GM21515 (cell line): Measurements from ENCODE around the gene DCTN3.
"Not testable (repeated sequence)": the region's sequence is repeated elsewhere in the genome, so short reads cannot be mapped to it uniquely, and the experiment has no call there.

Source experiments
- ATAC-seq: cut with Tn5 transposase; IDR thresholded peaks from one replicate; pipeline ENCODE4 v1.9.1; 2021; ENCODE audit not compliant: unreplicated experiment

Gene DCTN3

DNA sequence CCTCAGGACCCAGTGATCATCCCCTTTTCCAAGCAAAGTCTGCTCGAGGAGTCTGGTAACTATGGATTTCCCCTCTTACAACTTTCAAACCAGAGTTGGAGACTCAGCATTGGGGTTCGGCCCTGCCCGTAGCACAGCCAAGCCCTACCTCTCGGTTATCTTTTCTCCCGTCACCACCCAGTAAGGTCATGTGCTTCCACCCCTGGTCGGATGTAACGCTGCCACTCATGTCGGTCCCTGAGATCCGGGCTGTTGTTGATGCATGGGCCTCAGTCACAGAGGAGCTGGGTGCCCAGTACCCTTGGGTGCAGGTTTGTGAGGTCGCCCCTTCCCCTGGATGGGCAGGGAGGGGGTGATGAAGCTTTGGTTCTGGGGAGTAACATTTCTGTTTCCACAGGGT is 27.4 kb upstream of the DCTN3 start:
- no peak for ATAC-seq

GRCh38 chr9:34647084-34647403 is 26.7 kb upstream of the DCTN3 start:
- no peak for ATAC-seq

DNA sequence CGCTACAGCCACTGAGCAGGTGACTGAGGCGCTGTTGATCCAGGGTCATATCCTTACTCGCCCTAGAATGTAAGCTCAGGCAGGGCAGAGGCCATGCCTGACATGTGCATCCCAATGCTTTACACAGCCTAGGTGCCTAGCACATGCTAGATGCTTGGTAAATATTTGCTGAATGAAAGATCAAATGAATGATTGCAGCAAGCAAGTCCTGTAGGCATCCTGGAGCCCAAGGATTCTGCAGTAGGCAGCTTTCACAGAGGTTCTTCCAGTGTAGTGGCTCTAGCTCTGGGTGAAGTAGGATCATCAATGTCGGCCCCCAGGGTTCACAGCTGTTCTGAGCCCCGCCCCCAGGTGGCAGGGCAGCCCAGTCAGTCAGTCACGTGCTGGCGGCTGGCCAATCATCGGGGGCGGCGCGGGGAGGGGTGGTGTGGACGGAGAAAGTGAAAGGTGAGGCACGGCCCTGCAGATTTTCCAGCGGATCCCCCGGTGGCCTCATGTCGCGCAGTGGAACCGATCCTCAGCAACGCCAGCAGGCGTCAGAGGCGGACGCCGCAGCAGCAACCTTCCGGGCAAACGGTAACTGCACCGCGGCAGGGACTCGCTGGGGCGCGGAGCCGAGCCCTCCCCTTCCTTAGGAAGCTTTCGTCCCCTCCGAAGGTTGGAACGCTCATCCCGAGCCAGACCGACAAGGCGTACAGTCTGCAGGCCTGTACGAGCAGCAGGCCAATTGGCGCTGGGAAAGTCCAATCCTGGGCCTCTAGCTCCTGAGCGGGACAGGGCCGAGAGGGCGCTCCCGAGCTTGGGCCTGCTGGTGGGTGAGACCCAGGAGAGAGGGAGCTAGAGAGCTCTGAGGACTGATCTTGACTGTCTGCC is 26.2 kb upstream of the DCTN3 start, which contains the start of gene GALT:
Gene GALT, plus strand, starts transcription at position 465 of the 873 bp plus-strand sequence. Its CDS starts 30 bp downstream, at position 495.
- peak; percentile 77 for ATAC-seq

DNA sequence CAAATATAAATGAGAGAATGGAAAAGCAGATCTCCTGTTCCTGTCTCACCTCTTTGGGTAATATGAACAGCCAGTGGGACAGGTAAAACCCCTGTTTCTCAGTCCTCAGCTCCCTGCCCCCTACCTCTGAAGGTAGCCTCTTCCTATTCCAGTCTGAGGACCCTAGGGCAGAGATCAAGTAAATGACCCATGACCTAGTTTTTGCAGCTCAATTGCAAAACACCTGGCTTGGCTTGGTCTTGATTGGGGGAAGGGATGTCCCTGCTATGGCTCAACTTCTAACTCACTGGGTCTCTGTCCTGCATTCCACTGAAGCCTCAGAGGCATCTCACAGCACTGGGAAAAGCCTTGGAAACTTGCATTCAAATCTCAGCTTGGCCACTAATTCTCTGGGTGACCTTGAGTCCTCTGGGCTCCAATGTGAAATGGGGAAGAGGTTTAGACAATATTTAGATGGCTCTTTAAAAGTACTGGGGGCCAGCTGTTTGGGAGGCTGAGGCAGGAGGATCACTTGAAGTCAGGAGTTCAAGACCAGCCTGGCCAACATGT is 24.5 kb upstream of the DCTN3 start:
- no peak for ATAC-seq

DNA sequence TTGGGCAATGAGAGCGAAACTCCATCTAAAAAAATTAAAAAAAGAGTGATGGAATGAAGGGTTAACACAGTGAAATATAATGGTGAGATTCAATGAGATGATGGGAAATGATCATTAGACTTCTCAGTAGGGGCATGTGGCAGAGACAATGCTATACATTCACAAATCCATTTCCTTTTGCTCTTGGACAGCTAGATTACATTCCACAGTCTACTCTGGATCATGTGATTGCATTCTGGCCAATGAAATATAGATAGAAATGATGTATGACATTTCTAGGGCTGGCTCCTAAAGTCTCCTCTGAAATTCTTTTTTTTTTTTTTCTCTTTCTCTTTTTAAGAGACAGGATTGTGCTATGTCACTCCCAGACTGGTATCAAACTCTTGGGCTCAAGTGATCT is 22.4 kb upstream of the DCTN3 start:
- no peak for ATAC-seq

- ATAC-seq: not testable (repeated sequence)
Observed at GRCh38 chr9:34639322-34639721, 19.0 kb upstream of the DCTN3 start.

GRCh38 chr9:34638138-34638445 is 17.8 kb upstream of the DCTN3 start:
- ATAC-seq: no peak

DNA sequence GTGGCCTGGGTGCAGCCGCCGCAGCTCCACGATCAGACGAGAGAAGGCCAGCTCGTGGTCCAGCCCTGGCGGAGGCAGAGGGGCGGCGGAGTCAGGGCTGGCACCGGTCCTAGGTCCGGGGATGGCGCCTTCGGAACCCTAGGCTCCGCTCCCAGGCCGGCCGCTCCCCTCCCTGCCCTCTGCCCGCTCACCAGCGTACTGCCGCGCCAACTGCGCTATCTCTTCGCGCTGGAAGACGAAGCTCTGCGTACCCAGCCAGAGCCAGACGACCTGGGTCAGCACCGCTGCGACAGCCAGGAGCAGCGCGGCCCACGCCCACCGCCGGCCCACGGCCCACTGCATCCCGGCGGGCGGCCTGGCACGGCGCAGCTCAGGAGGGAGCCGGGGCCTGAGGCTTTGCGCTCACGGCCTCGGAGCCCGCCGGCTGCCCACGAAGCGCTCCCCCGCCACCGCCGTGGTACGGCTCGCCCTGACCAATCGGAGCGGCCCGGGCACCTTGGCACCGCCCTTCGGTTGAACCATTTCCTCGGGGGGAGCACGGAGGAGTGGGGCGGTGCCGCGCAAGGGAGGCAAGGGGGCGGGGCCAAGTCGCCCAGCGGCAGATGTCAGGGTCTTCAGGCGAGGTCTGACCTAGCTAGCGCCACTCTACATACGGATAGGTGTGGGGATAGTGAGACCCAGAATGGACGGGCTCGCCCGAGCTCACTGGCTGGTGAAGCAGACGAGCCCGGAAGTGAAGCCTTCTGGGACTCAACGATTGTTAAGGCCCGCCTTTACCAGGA is 17.3 kb upstream of the DCTN3 start, which contains the start of gene SIGMAR1:
Gene SIGMAR1, minus strand, starts transcription at position 432 of the 782 bp plus-strand sequence. Its CDS starts 90 bp downstream, at position 342.
- ATAC-seq: peak; percentile 83

DNA sequence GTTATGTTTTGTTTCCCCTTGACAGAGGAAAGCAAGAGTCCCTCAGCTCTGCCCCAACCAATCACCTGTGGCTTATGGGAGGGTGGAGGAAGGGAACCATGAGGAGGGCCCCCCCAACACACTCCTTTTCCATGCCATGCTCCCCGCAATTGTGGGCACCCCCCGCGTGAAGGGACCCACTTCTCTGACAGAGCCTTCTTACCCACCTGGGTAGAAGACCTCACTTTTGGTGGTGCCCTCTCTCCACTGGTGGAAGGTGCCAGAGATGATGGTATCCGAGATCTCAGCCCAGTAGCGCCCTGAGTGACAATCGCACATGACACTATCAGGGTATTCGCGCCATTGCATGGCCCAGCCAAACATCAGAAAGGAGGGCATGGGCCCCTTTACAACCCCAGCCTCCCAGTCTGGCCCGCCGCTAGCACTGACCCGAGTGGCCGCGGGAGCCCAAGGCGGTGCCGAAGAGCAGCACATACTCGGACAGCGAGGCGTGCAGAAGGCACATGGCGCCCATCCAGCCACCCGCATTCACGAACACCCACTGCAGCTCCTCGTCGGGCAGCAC is 16.6 kb upstream of the DCTN3 start:
- ATAC-seq: peak; percentile 2

- no peak for ATAC-seq
Observed at GRCh38 chr9:34635556-34635955, 15.3 kb upstream of the DCTN3 start.

DNA sequence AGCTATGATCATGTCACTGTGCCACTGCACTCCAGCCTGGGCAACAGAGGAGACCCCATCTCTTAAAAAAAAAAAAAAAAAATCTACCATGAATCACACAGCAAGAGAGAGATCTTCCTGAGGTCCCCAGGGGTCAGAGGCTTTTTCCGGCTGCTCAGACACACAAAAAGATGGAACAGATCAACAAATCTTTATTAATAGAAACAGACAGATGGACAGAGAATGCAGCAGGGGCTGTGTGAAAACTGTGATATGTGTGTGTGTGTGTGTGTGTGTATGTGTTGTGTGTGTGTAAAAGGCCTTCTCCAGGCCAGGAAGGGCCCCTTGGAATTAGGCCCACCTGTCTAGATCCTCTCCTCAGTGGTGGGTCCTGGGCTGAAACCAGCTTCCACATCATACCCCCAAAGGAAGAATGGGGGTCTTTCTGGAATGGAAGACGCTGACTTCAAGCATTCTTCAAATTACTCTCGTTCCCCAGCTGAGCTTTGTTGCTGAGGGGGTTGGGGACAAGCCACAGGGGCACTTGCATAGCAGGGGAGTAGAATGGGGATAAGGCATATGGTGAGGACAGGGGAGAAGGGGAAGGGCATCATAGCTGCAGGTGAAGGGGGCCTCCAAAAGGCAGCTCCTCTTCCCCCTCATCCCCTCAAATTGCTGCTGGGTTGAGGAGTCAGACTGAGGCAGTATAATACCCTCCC is 14.4 kb upstream of the DCTN3 start:
- ATAC-seq: no peak

- no peak for ATAC-seq
Observed at GRCh38 chr9:34633851-34634550, 13.7 kb upstream of the DCTN3 start.

GRCh38 chr9:34633166-34633565 is 12.9 kb upstream of the DCTN3 start:
- ATAC-seq: no peak

DNA sequence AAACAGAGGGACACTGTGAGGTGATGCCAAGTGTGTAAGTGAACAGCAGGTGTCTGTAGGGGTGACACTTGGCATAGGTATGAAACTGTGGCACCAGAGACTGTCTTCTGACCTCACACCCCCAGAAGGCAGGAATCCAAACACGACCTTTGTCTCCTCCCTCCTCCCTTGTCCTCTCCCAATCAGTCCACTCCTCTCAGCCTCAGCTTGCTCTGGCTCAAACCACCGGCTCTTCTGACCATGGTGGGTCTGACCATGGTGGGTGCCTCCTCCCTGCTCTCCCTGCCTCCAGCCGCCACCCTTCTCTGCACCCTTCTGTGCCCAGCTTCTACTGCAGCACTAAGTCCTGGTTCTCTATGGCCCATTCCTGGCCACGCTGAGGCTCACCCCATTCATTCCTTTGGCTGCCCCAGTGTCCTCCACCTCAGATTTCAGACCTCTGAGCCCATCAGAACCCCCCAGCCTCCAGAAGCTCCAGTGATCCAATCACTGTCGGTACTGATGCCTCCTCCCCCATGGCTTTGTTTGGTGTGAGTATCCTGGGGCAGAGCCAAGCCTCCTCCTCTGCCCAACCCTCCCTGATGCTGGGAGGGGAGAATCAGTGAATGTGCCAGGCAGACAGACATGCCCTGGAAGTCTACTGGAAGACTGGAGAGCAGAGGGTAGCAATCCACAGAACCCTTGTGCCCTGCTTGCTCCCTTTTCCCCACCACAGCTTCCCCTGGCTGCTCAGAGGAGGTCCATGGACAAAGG is 10.3 kb upstream of the DCTN3 start:
- no peak for ATAC-seq

DNA sequence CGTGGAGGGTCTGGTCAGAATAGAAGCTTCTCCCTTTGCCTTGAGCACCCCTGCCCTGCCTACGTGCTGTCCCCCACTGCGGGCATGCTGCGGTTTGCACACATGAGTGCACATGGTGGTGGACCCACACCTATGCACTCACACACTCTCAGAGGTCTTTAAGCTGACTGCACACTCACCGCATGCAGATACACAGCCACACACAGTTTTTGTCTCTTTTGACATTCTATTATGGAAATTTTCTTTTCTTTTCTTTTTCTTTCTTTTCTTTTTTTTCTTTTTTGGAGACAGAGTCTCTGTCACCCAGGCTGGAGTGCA is 9.2 kb upstream of the DCTN3 start:
- no peak for ATAC-seq

- ATAC-seq: no peak
Observed at GRCh38 chr9:34628656-34629490, 8.6 kb upstream of the DCTN3 start, which contains the start of gene ARID3C. Gene ARID3C (minus strand): TSS chr9:34629066. CDS start chr9:34628014, 1,052 bp downstream.

DNA sequence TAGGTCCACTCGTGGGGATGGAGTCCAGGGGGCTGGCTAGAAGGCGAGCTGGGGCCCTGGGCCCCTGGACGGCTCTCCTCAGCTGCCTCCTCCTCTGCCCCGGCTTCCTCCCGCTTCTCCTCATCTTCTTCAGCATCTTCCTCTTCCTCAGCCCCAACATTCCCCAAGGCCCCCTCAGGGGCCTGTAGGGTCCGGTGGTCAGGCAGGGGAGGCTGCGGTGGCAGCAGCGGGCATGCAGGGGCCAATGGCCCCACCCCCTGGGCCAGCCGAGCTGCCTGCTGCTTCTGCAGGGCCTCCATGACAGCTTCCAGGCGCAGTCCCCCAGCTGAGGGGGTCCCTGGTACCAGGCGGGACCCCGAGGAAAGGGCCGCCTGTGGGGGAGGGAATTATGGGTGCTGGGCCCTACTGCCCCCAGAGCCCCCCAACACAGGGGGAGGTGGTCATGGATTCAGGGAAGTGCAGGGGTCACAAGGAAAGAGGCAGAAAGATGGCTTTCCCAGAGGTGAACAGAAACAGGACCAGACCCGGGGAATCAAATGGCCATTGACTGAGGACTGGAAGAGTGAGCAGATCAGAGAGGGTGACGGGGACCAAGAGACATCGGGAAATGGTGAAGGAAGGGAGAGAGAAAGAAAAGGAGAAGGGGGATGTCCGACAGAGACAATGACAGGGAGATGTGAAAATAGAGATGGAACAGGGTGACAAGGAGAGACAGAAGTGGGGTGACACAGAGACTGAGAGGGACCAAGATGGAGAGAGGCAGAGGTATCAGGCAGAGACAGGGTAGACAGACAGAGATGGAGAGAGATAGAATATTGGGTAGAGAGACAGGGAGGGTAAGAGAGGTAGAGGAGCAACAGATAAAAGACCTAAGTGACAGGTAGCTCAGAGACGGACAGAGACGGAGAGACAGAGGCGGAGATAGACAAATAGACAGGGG is 7.7 kb upstream of the DCTN3 start:
- no peak for ATAC-seq

GRCh38 chr9:34625186-34625486 is 4.8 kb upstream of the DCTN3 start:
- ATAC-seq: no peak
